H1 (cell line): Measurements from ENCODE around the gene INTS7.

Source experiments
- BACH1 ChIP-seq: IDR thresholded peaks from 2 replicates; pipeline ENCODE4 v1.6.1; 2012; ENCODE audit warnings: low read length, improper control_type of control experiment
- CTCF ChIP-seq, 3 experiments: IDR thresholded peaks; 1 replicate in 2 of 3; 2 replicates in 1 of 3; pipeline versions ENCODE4 v1.5.1 to v1.6.1; 2011; ENCODE audit warnings: low read length in 3 of 3, mild to moderate bottlenecking in 3 of 3, inconsistent platforms in 2 of 3, low read depth in 1 of 3, moderate library complexity in 1 of 3; ENCODE audit not compliant: insufficient read depth in 1 of 3; ENCODE audit errors: control extremely low read depth in 1 of 3
- MAX ChIP-seq: IDR thresholded peaks from 2 replicates; pipeline ENCODE4 v1.6.1; 2012; ENCODE audit warnings: inconsistent platforms
- PHF8 ChIP-seq: fragments of 200-600 bp; sonication (generic); conservative IDR thresholded peaks from 2 replicates; pipeline ENCODE4 v1.7.1; 2012; ENCODE audit warnings: low read depth, mild to moderate bottlenecking, inconsistent platforms, low read length, moderate library complexity
- POLR2AphosphoS5 ChIP-seq: IDR thresholded peaks from 2 replicates; pipeline ENCODE4 v1.6.1; 2011; ENCODE audit warnings: low read depth, low read length
- RAD21 ChIP-seq, 2 experiments: IDR thresholded peaks in 1 of 2; conservative IDR thresholded peaks in 1 of 2; 2 replicates each; pipeline ENCODE4 v1.6.1; 2011; ENCODE audit warnings: low read depth in 2 of 2, low read length in 2 of 2, improper control_type of control experiment in 1 of 2, inconsistent platforms in 1 of 2, mild to moderate bottlenecking in 1 of 2, moderate library complexity in 1 of 2
- RNF2 ChIP-seq: fragments of 200-900, 300-1000 bp; sonication (generic); IDR thresholded peaks from 2 replicates; pipeline ENCODE4 v1.7.1; 2016; ENCODE audit warnings: borderline replicate concordance, low read depth, mild to moderate bottlenecking, antibody characterized with exemption, low read length; ENCODE audit not compliant: poor library complexity, severe bottlenecking; ENCODE audit errors: missing control alignments
- USF2 ChIP-seq: IDR thresholded peaks from 2 replicates; pipeline ENCODE4 v1.6.1; 2011; ENCODE audit warnings: low read length, improper control_type of control experiment
- YY1 ChIP-seq: IDR thresholded peaks from 2 replicates; pipeline ENCODE4 v1.6.1; 2011; ENCODE audit warnings: low read depth, mild to moderate bottlenecking, low read length

DNA sequence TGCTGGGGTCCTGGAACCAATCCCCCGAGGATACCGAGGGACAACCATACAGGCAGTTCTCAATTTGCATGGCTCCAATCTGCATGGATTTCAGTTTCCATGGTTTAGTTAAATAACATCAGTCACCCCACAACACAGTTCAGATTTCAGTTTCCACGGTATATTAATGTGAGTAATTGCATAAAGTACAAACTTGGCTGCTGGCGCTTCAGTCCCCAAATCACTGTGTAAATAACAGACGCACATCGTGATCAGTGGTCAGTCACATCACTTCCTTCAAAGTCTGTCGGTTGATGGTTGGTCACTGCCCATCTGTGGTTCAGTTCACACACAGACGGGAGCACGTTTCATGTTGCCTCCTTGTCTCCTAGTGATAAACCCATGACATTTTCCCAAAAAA lies 138.4 kb downstream of the INTS7 start:
- no peak for TF ChIP-seq MAX
- no peak for TF ChIP-seq USF2
- TF ChIP-seq CTCF (IDR thresholded peaks at IDR 0.05; ENCODE audit: control extremely low read depth in 1 of 3, insufficient read depth in 1 of 3, low read depth in 1 of 3, low read length in 3 of 3) = no peak
- TF ChIP-seq RAD21 (IDR thresholded peaks at IDR 0.05 in 1 of 2, conservative IDR thresholded peaks at IDR 0.05 in 1 of 2; ENCODE audit: low read depth in 2 of 2, low read length in 2 of 2) = no peak
- TF ChIP-seq PHF8 = no peak
- TF ChIP-seq RNF2 = no peak
- TF ChIP-seq YY1 = no peak
- TF ChIP-seq BACH1 = no peak
- TF ChIP-seq POLR2AphosphoS5 = no peak
